ENCODE results near the gene ACIN1. TPM values are rescaled to one million over a fixed set of nuclear protein-coding genes. Genes with fewer than 3 reads are reported as not detected.

Gene ACIN1
- total and polyA plus RNA-seq, 9 of the 15 experiments (the other 6 are each of a cell fraction or from before 2014, with no cell fraction given), result 5.0 to 196 (median 129) TPM

DNA sequence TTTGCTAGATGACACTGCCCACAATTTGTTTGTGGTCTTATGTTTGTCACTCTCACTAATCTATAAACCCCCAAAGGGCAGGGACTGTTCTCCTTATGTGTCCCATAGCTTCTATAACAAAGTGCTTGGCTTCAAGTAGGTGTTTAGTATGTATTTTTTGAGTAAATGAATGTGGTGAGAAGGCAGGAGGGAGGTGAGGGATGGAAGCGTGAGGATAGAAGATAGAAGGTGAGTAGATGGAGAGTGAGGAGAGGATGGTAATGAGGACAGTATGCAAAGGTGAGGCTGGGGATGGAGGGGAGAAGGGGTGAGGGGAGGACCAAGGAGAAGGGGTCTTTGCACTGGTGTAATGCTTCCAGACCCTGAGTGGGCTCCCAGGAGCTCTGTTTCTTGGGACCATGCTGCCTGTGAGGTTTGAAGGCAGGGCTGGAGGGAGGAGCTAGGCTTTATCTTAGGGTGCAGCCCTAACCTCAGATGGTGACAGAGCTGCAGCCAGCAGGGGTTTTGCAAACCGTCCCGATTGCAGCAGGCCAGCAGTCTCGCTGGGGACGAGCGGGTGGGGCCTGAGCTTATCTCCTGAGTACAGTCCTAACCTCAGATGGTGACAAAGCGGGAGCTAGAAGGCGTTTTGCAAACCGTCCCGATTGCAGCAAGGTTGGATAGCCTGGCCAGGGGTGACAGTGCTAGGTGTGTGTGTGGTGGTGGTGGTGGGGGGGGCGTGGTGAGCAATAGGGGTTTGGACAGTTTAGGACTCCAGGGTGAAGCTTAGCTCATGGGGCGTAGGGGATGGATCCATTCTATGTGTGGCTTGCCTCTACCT lies 17.6 kb upstream of the ACIN1 start (continued):
- TF ChIP-seq, protein P1, sequence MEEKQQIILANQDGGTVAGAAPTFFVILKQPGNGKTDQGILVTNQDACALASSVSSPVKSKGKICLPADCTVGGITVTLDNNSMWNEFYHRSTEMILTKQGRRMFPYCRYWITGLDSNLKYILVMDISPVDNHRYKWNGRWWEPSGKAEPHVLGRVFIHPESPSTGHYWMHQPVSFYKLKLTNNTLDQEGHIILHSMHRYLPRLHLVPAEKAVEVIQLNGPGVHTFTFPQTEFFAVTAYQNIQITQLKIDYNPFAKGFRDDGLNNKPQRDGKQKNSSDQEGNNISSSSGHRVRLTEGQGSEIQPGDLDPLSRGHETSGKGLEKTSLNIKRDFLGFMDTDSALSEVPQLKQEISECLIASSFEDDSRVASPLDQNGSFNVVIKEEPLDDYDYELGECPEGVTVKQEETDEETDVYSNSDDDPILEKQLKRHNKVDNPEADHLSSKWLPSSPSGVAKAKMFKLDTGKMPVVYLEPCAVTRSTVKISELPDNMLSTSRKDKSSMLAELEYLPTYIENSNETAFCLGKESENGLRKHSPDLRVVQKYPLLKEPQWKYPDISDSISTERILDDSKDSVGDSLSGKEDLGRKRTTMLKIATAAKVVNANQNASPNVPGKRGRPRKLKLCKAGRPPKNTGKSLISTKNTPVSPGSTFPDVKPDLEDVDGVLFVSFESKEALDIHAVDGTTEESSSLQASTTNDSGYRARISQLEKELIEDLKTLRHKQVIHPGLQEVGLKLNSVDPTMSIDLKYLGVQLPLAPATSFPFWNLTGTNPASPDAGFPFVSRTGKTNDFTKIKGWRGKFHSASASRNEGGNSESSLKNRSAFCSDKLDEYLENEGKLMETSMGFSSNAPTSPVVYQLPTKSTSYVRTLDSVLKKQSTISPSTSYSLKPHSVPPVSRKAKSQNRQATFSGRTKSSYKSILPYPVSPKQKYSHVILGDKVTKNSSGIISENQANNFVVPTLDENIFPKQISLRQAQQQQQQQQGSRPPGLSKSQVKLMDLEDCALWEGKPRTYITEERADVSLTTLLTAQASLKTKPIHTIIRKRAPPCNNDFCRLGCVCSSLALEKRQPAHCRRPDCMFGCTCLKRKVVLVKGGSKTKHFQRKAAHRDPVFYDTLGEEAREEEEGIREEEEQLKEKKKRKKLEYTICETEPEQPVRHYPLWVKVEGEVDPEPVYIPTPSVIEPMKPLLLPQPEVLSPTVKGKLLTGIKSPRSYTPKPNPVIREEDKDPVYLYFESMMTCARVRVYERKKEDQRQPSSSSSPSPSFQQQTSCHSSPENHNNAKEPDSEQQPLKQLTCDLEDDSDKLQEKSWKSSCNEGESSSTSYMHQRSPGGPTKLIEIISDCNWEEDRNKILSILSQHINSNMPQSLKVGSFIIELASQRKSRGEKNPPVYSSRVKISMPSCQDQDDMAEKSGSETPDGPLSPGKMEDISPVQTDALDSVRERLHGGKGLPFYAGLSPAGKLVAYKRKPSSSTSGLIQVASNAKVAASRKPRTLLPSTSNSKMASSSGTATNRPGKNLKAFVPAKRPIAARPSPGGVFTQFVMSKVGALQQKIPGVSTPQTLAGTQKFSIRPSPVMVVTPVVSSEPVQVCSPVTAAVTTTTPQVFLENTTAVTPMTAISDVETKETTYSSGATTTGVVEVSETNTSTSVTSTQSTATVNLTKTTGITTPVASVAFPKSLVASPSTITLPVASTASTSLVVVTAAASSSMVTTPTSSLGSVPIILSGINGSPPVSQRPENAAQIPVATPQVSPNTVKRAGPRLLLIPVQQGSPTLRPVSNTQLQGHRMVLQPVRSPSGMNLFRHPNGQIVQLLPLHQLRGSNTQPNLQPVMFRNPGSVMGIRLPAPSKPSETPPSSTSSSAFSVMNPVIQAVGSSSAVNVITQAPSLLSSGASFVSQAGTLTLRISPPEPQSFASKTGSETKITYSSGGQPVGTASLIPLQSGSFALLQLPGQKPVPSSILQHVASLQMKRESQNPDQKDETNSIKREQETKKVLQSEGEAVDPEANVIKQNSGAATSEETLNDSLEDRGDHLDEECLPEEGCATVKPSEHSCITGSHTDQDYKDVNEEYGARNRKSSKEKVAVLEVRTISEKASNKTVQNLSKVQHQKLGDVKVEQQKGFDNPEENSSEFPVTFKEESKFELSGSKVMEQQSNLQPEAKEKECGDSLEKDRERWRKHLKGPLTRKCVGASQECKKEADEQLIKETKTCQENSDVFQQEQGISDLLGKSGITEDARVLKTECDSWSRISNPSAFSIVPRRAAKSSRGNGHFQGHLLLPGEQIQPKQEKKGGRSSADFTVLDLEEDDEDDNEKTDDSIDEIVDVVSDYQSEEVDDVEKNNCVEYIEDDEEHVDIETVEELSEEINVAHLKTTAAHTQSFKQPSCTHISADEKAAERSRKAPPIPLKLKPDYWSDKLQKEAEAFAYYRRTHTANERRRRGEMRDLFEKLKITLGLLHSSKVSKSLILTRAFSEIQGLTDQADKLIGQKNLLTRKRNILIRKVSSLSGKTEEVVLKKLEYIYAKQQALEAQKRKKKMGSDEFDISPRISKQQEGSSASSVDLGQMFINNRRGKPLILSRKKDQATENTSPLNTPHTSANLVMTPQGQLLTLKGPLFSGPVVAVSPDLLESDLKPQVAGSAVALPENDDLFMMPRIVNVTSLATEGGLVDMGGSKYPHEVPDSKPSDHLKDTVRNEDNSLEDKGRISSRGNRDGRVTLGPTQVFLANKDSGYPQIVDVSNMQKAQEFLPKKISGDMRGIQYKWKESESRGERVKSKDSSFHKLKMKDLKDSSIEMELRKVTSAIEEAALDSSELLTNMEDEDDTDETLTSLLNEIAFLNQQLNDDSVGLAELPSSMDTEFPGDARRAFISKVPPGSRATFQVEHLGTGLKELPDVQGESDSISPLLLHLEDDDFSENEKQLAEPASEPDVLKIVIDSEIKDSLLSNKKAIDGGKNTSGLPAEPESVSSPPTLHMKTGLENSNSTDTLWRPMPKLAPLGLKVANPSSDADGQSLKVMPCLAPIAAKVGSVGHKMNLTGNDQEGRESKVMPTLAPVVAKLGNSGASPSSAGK (IDR thresholded peaks at IDR 0.05), result no peak; the same call in 1 of the 2 replicates
- TF ChIP-seq TCF7L2 (IDR thresholded peaks at IDR 0.05; ENCODE audit: low read depth, low read length) (no peak), CXXC5 (CRISPR knock-in tag; IDR thresholded peaks at IDR 0.05) (peak; percentile 93), ZKSCAN3 (CRISPR knock-in tag; IDR thresholded peaks at IDR 0.05) (no peak), BCL6 (CRISPR knock-in tag; IDR thresholded peaks at IDR 0.05) (no peak), MTA2 (IDR thresholded peaks at IDR 0.05; ENCODE audit: low read depth) (peak; percentile 97), HMGN3 (IDR thresholded peaks at IDR 0.05; ENCODE audit: borderline replicate concordance, extremely low read depth, insufficient read length, low read depth, low read length) (peak; percentile 99), SMAD2 (IDR thresholded peaks at IDR 0.05; ENCODE audit: low read depth, low read length) (no peak), OTX1 (CRISPR knock-in tag; IDR thresholded peaks at IDR 0.05) (peak; percentile 60), NFIX (CRISPR knock-in tag; IDR thresholded peaks at IDR 0.05; ENCODE audit: low read depth) (no peak)
- TF ChIP-seq, protein P2, sequence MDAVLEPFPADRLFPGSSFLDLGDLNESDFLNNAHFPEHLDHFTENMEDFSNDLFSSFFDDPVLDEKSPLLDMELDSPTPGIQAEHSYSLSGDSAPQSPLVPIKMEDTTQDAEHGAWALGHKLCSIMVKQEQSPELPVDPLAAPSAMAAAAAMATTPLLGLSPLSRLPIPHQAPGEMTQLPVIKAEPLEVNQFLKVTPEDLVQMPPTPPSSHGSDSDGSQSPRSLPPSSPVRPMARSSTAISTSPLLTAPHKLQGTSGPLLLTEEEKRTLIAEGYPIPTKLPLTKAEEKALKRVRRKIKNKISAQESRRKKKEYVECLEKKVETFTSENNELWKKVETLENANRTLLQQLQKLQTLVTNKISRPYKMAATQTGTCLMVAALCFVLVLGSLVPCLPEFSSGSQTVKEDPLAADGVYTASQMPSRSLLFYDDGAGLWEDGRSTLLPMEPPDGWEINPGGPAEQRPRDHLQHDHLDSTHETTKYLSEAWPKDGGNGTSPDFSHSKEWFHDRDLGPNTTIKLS (IDR thresholded peaks at IDR 0.05; ENCODE audit: borderline replicate concordance, low read depth), result peak; percentile 32; the same call in 1 of the 2 replicates
- TF ChIP-seq, protein P3, sequence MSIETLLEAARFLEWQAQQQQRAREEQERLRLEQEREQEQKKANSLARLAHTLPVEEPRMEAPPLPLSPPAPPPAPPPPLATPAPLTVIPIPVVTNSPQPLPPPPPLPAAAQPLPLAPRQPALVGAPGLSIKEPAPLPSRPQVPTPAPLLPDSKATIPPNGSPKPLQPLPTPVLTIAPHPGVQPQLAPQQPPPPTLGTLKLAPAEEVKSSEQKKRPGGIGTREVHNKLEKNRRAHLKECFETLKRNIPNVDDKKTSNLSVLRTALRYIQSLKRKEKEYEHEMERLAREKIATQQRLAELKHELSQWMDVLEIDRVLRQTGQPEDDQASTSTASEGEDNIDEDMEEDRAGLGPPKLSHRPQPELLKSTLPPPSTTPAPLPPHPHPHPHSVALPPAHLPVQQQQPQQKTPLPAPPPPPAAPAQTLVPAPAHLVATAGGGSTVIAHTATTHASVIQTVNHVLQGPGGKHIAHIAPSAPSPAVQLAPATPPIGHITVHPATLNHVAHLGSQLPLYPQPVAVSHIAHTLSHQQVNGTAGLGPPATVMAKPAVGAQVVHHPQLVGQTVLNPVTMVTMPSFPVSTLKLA (conservative IDR thresholded peaks at IDR 0.05), result peak; percentile 43 to 89; a peak in 2 of 4 replicates

Data from K562 (cell line).